Measurements from ENCODE around the gene ZSCAN1.

DNA sequence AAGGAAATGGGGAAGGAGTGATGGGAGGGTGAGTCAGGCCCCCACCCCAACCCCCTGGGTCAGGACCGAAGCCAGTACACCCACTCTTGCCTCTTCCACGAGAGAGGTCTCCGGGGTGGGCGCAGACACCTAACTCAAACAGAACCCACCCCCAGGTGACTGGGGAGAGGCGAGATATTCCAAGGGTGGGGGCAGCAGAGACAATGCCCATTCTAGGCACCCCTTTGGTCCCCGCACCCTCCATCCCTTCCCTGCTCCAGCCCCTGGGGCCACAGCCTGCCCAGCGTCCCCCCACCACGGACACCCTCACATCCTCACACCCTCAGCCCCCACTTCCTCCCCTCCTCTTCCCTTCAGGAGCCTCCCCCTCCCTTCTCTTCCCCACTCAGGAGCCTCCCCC lies 63.5 kb downstream of the ZSCAN1 start:
- TF ChIP-seq, protein P1, sequence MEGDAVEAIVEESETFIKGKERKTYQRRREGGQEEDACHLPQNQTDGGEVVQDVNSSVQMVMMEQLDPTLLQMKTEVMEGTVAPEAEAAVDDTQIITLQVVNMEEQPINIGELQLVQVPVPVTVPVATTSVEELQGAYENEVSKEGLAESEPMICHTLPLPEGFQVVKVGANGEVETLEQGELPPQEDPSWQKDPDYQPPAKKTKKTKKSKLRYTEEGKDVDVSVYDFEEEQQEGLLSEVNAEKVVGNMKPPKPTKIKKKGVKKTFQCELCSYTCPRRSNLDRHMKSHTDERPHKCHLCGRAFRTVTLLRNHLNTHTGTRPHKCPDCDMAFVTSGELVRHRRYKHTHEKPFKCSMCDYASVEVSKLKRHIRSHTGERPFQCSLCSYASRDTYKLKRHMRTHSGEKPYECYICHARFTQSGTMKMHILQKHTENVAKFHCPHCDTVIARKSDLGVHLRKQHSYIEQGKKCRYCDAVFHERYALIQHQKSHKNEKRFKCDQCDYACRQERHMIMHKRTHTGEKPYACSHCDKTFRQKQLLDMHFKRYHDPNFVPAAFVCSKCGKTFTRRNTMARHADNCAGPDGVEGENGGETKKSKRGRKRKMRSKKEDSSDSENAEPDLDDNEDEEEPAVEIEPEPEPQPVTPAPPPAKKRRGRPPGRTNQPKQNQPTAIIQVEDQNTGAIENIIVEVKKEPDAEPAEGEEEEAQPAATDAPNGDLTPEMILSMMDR (IDR thresholded peaks at IDR 0.05), result no peak
- no peak for TF ChIP-seq POLR2A (IDR thresholded peaks at IDR 0.05)

Data from heart left ventricle (tissue), 13 donors.